GM18520 (cell line): Measurements from ENCODE around the gene SRCIN1.
"Not testable (repeated sequence)": the region's sequence is repeated elsewhere in the genome, so short reads cannot be mapped to it uniquely, and the experiment has no call there.

ENCODE experiments used
- ATAC-seq: cut with Tn5 transposase; IDR thresholded peaks from one replicate; pipeline ENCODE4 v1.9.1; 2021; ENCODE audit not compliant: unreplicated experiment

SRCIN1 gene

DNA sequence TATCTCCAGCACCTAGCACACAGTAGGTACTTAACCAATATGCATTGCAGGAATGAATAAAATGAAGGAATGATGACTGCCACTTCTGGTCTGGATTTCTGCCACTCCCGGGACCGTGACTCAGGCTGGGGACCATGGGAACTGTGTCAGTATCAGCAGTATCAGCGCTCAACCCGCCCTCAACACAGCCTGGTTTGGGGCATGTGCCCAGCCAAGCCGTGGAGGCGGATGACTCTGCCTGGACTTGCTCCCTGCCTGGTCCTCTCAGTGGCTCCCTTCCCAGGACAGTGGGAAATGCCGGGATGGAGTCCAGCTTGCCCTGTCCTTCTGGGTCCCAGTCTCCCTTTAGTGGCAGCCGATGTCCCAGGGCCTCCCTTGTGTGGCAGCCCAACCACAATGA is 55.1 kb downstream of the SRCIN1 start:
- no peak for ATAC-seq

DNA sequence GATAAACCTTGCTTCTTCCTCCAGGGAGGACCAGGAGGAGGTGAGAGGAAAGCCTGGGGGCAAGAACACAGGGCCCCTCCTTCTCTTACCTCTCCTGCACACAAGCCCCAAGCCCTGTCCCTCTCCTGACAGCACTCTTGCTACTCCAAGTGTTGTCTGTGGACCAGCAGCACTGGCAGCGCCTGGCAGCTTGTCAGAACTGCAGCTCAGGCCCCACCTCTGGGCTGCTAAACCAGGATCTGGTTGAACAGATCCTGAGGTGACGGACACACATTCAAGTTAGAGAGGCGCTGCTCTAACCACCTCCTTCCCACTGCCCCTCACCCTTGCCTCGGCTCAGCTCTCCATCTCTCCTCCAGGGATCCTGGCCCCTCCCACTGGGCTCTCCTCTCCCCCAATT is 56.5 kb downstream of the SRCIN1 start:
- ATAC-seq: no peak

GRCh38 chr17:38547444-38547843 is 58.3 kb downstream of the SRCIN1 start:
- no peak for ATAC-seq

DNA sequence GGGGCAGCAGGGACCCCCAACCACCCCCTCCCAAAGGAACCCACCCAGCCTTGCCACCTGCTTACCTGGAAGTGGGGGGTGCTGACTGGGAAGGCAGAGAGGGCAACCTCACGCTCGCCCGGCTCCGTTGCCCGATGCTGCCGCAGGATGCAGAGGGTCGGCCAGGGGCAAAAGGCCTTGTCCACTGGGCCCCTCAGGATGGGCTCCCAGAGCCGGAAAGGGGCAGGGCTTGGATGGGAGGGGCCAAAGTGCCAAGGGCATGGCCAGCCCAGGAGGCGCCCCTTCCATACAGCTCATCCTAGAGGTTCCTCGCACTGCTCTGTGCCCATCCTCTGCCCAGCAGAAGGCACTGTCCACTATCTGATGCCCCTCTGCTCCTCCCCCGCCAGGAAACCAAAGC is 59.4 kb downstream of the SRCIN1 start:
- ATAC-seq: no peak

DNA sequence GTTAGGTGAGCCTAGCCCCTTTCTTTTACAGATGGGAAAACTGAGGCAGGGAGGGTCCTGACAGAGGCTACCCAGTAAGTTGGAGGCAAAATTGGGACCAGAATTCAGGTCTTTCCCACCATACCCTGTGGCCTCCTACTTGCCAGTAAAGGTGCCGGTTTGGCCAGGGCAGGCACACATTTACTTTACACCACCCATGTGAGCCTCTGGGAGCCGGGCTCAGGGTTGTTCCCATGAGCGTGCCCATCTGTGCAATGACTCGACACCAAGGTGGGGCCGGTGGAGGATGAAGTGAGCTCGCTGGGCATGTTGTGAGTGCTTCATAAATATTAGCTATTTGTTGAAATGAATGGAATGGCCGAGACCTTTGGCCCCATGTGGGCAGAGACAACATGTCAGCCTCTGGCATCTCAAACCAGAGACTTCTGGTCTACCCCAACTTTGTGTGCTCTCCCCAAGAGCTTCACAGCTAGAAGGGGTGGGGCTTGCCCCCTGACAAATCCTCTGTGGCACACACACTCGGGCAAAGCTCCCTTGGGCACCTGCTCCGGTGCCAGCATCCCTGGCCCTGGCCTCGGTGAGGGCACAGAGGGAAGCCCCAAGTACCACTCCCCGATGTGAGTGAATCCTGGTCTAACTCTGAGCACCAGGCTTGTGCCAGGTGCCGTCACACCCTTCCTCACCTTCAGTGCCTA is 60.1 kb downstream of the SRCIN1 start:
- ATAC-seq: no peak

DNA sequence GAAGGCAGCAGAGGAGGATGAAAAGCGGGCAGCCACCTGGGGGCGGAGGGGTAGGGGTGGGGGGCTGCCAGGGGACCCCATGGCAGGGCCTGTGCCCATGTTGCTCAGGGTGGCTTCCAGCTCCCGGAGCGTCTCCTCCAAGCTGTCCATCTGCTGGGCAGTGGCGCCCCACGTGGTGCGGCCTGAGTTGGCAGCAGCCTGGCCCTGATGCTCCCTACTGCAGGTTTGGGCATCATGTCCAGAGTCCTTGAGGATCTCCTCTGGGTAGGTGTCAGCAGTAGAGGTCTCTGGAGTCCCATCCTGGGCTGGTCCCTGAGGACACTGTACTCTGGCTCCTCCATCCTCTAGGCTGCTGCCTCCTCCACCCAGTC is 60.9 kb downstream of the SRCIN1 start:
- ATAC-seq: no peak

- ATAC-seq: no peak
Observed at GRCh38 chr17:38544175-38544838, 61.4 kb downstream of the SRCIN1 start.

- ATAC-seq: no peak
Observed at GRCh38 chr17:38543403-38544174, 62.2 kb downstream of the SRCIN1 start.

- no peak for ATAC-seq
Observed at GRCh38 chr17:38542286-38542685, 63.5 kb downstream of the SRCIN1 start.

DNA sequence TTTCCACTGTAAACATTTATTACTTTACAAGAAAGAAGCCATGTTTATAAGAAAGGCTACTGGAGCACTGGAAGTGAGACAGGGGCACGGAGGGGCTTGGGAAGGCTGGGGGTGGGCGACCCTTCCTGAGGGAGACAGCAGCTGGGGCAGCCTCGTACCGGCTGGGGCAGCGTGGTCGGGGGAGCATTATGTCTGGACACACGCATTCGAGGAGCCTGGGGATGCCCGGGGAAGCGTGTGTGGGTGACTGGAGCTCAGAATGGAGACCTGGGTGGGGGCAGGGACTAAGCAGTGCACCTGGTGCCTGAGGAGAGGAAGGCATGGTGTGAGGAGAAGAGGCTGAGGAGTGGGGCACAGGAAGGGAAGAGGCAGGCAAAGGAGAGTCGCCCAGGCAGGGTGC is 64.5 kb downstream of the SRCIN1 start:
- no peak for ATAC-seq

DNA sequence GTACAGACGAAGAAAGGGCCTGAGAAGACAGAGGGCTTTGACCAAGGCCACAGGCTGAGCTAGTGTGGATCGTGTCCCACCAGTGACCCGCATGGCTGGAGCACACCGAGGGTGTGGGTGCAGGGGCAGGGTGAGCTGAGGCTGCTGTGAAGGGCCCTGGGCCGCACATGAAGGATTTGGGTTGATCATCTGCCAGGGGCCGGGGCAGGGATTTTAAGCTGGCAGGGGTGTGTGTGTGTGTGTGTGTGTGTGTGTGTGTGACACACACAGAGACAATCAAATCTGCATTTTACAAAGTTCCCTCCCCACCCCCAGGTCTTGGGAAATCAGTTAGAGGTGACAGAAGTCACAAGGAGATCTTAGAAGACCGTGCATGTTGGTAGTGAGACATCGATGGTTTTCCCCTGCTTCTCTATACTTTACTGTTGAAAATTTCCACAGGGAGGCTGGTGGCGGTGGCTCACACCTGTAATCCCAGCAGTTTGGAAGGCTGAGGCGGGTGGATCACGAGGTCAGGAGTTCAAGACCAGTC is 65.2 kb downstream of the SRCIN1 start:
- ATAC-seq: no peak

GRCh38 chr17:38539386-38539785 is 66.4 kb downstream of the SRCIN1 start:
- ATAC-seq: no peak

- ATAC-seq: no peak
Observed at GRCh38 chr17:38538906-38539305, 66.8 kb downstream of the SRCIN1 start.

- no peak for ATAC-seq
Observed at GRCh38 chr17:38536661-38537060, 69.1 kb downstream of the SRCIN1 start.

DNA sequence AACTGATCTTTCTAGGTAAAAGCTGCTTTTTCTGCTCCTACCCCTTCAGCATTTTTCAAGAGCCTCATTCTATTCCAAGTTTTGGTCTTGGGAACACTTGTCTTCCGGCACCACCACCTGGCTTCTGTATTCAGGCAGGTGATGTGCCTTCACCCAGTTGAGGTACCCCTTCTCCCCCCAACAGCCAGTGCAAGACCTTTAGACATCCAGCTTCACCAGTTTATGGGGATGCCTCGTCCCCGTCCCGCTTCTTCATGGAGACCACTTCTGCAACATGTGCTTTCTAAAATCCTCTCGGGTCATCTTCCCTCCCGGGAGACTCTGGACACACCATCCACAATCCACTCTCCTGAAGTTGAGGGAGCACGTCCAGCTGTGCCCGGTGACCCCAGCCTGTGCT is 69.9 kb downstream of the SRCIN1 start:
- ATAC-seq: no peak

DNA sequence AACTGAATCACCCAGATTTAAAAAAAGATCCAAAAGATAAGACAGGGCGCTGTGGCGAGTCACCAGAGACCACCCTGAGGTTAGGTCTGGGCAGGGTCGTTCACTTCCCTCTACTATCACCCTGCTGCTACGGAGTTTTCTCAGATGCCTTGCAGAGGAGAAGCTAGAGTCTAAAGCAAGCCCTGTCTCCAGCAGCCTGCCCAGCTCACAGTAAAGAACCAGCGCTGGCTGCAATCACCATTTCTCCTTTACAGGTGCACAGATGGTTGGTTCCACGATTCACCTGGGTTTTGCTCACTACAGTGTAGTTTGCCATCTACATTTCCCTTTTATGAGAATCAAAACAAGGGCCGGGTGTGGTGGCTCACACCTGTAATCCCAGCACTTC is 71.3 kb downstream of the SRCIN1 start:
- no peak for ATAC-seq

DNA sequence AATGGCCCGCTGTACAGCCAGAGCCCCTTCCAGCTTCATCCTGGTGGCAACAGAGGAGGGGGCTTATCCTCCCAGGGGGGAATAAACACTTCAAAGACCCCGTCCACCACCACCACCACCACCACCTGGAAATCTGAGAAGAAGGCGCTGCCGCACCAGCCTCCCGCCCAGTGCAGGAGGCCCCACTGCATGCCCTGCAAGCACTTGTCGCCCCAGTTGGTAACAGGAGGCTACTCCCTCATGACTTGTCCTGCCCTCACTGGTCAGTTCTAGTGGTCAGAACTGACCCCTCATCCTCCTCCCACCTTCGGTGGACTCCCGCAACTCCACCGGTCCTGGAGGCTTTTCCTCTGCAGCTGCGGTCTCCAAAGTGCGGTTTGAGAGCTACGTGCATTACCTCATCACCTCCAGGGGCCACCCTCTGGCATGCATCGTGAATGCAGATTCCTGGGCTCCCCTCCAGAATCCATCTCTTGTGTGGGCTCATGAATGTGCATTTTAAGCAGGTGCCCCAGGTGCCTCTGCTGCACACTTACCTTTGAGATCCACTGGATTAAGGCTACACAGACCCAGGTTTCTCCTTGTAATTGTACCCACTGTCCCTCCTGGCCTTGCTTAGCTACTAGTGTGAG is 71.8 kb downstream of the SRCIN1 start:
- ATAC-seq: no peak

DNA sequence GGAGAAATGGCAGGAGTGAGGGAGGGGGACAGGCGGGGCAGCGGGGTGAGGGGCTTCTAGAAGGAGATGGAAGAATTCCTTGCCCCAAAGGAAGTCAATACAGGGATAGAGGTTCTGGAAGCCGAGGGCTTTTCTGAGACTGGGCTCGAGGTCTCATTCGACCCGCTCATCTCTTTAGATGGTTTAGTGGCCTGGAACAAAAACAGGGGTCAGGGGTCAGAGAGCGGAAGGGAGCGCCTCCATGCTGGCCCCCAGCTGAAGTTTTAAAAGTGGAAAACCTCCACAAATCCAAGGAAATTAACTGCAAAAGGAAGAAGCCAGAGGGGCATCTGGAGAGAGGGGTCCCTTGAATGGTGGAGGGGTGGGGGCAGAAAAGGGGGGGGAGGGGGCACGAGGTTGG is 72.5 kb downstream of the SRCIN1 start:
- ATAC-seq: no peak

- ATAC-seq: no peak
Observed at GRCh38 chr17:38532451-38532850, 73.3 kb downstream of the SRCIN1 start.

GRCh38 chr17:38531761-38532160 is 74.0 kb downstream of the SRCIN1 start:
- not testable (repeated sequence) for ATAC-seq

DNA sequence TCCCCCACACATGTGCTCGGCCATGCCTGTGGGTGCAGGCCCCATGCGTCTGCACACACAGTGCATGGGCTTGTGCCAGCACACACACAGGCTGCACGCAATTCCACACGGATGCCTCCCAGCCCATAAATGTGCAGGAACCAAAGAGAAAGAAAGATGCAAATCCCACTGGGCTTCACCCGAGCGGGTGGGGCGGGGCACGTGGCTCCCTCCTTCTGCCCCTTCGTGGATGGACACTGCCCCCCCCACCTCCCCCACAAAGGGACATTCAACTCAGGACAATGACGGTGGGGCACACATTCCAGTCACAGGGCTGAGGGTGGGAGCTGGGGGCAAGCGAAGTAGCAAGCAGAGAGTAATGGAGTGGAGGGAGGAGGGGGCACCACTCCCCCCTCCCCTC is 74.9 kb downstream of the SRCIN1 start:
- ATAC-seq: not testable (repeated sequence)
